ENCODE data around the gene ARHGAP6. TPM values are rescaled to one million over a fixed set of nuclear protein-coding genes. Genes with fewer than 3 reads are reported as not detected.
"Not testable (repeated sequence)": the region's sequence is repeated elsewhere in the genome, so short reads cannot be mapped to it uniquely, and the experiment has no call there.

Gene ARHGAP6
- total RNA-seq, 6 donors from 2014 or later: 14.4 to 40.9 (median 18.0) TPM

- ATAC-seq (ENCODE audit: low FRiP score in 2 of 2): no peak
- H3K36me3 ChIP-seq: no peaks in the 10 kb centered on the region
- no peaks in the 10 kb centered on the region for H3K27me3 ChIP-seq
- H3K4me3 ChIP-seq: no peak overlapping the region
- WGBS, 2 donors: 68 to 77% methylated on average over 2 of the region's 2 CpGs
- TF ChIP-seq CTCF (IDR thresholded peaks at IDR 0.05) (no peak), POLR2AphosphoS5 (IDR thresholded peaks at IDR 0.05) (no peak), EP300 (IDR thresholded peaks at IDR 0.05) (no peak), POLR2A (IDR thresholded peaks at IDR 0.05) (no peak)
- no peak overlapping the region for H3K27ac ChIP-seq
- no peaks in the 10 kb centered on the region for H3K9me3 ChIP-seq
- H3K4me1 ChIP-seq: no peaks in the 10 kb centered on the region
- DNase-seq: no peak
Observed at GRCh38 chrX:11580789-11581188, 84.9 kb downstream of the ARHGAP6 start.

DNA sequence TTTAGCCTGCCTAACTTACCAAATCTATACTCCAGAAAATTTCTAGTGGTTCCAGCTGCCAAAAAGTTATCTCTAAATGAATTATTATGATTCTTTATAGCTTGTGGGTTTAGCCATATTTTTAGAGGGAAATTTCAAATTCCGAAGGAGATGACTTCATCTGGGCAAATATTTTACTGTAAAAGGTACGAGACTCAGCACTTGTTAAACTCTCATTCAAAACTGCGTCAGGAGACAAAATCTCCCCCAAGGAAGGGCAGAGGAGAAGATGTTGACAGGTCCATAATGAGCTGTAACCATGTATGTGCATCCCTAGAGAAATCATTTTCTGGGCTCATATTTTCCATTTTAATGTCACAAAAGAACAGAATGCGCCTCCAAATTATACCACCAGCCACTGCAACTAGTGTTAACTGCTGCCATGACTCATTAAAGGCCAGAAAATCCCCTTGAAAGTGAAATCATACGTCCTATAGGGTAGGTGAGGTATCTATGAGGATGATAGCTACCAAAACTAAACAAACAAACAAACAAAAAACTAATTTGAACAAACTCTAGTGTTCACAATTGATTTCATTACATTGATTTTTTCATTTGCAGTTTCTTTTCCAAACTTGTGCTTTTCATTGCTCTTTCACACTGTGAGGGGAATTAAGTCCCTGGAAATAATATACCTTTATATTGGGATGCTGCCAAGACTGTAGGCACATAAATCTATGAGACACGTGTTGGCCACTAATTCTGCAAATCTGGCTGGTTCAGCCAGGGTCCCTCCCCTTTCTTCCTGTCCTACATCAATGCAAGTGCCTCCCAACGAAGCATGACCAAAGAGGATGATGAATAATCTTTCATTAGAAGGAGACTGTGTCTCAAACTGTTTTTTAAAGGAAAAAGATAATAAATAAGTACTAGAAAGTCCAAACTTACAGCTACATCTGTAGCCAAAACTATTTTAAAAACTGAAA lies 85.8 kb downstream of the ARHGAP6 start:
- ATAC-seq (ENCODE audit: low FRiP score in 2 of 2): no peak
- 47 to 55% methylated on average over 7 of the region's 7 CpGs for WGBS, 2 donors
- no peaks in the 10 kb centered on the region for H3K36me3 ChIP-seq
- H3K9me3 ChIP-seq: no peaks in the 10 kb centered on the region
- no peak for DNase-seq
- TF ChIP-seq EP300 (IDR thresholded peaks at IDR 0.05): no peak
- no peak for TF ChIP-seq POLR2AphosphoS5 (IDR thresholded peaks at IDR 0.05)
- TF ChIP-seq CTCF (IDR thresholded peaks at IDR 0.05): no peak
- TF ChIP-seq POLR2A (IDR thresholded peaks at IDR 0.05): no peak
- H3K4me1 ChIP-seq: no peaks in the 10 kb centered on the region
- H3K27ac ChIP-seq: no peak overlapping the region
- no peak overlapping the region for H3K4me3 ChIP-seq
- no peaks in the 10 kb centered on the region for H3K27me3 ChIP-seq

GRCh38 chrX:11578301-11578700 lies 87.4 kb downstream of the ARHGAP6 start:
- H3K27me3 ChIP-seq; DNase-seq; H3K27ac ChIP-seq; H3K4me3 ChIP-seq; ATAC-seq (ENCODE audit: low FRiP score in 2 of 2); H3K9me3 ChIP-seq; H3K36me3 ChIP-seq; H3K4me1 ChIP-seq: not testable (repeated sequence)
- 72 to 76% methylated on average over 1 of the region's 1 CpG for WGBS, 2 donors

DNA sequence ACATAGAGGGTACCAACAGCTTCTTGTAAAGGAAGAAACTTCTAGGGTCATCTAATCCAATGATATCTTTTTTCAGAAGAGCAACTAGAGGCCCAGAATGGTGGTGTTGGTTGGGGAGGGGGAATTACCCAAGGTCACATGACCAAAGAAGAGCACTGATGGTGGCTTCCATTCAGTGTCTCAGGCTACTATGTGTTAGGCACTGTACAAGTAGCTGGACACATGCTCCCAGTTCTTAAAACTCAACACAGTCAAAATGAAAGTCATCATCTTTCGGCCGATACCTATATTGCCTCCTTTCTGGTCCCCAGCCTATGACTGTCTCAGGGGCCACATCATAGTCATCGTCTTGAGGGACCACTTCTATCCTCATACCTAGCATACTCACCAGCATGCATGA lies 88.1 kb downstream of the ARHGAP6 start:
- no peak for TF ChIP-seq POLR2A (IDR thresholded peaks at IDR 0.05)
- TF ChIP-seq EP300 (IDR thresholded peaks at IDR 0.05): no peak
- no peak for TF ChIP-seq POLR2AphosphoS5 (IDR thresholded peaks at IDR 0.05)
- TF ChIP-seq CTCF (IDR thresholded peaks at IDR 0.05): no peak

DNA sequence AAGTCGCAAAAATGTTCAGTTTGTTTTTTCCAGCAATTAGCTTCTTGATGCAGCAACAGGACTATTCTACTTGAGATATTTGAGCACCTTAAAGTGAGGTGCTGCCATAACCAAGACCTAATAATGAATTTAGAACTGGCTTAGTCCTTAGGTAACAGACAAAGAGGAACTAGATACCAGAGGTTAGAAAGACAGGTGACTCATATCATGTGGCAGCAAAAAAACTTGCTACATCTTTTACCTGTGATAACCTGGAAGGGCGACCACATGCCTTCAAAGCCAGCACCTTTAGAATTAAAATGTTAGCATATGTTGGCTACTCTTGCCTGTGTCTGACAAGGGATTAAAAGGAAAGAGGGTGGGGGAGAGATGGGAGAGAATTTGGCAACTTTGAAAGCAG lies 90.4 kb downstream of the ARHGAP6 start:
- Histone ChIP-seq H3K27ac (no peak overlapping the region), H3K4me1 (no peaks in the 10 kb centered on the region), H3K27me3 (no peaks in the 10 kb centered on the region), H3K4me3 (no peak overlapping the region), H3K36me3 (no peaks in the 10 kb centered on the region), H3K9me3 (no peaks in the 10 kb centered on the region)
- 73 to 100% methylated on average over 2 of the region's 2 CpGs for WGBS, 2 donors
- DNase-seq (no peak), ATAC-seq (ENCODE audit: low FRiP score in 2 of 2) (no peak)
- TF ChIP-seq POLR2AphosphoS5 (IDR thresholded peaks at IDR 0.05): no peak
- no peak for TF ChIP-seq EP300 (IDR thresholded peaks at IDR 0.05)
- TF ChIP-seq POLR2A (IDR thresholded peaks at IDR 0.05): no peak
- no peak for TF ChIP-seq CTCF (IDR thresholded peaks at IDR 0.05)

More for the DNA sequence above, 88.1 kb downstream of the ARHGAP6 start:
- H3K9me3 ChIP-seq: no peaks in the 10 kb centered on the region
- DNase-seq (no peak), ATAC-seq (ENCODE audit: low FRiP score in 2 of 2) (no peak)
- no peak overlapping the region for H3K4me3 ChIP-seq
- no peaks in the 10 kb centered on the region for H3K36me3 ChIP-seq
- no peak overlapping the region for H3K27ac ChIP-seq
- no peaks in the 10 kb centered on the region for H3K27me3 ChIP-seq
- WGBS, 2 donors: 95 to 100% methylated on average over 3 of the region's 3 CpGs
- no peaks in the 10 kb centered on the region for H3K4me1 ChIP-seq

Measured in upper lobe of left lung (tissue), 6 donors.